GM18511 (cell line): Measurements from ENCODE around the gene CNTFR.

Experiments
- ATAC-seq: cut with Tn5 transposase; IDR thresholded peaks from one replicate; pipeline ENCODE4 v1.9.1; 2021; ENCODE audit warnings: mild to moderate bottlenecking, moderate library complexity; ENCODE audit not compliant: unreplicated experiment

The CNTFR gene

DNA sequence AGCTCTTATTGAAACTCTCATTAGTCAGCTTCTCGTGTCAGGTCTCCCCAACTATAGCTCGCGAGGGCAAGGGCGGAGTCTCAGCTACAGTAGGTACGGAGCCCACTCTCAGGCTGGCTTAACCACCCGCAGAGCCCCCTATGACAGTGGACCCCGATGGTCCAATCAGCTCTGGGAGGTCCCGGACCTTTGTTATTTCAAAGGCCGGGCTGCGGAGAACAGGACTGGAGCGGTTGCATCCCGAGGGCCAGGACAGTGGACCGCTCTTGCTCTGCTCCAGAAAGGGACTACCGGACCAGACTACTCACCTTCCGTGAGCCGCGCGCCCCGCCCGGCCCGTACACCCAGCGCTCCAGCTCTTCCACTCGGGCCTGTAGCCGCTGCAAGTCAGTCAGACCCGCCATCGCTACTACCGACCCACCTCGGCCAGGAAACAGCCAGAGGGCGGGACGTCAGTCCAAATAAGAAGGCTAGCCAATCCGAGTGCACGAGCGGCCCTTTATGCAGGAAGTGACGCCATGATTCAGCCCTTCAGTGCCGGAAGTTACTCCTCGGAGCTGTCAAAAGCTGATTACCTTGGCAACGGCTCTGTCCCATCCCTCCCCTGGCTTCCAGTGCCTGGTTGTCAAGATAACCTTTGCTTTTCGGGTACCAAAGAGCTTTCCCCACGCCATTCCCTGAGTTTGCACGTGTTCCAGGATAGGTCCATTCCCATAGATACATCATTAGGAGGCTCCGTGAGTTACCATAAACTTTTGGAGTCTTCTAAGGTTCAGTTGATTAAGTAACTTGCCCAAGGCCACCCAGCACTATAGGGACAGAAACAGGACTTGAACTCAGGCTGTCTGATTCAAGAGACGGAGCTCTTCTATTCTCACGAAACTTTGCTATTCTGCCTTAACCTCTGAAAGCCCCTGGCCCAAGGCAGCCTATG is 30.8 kb upstream of the CNTFR start, which contains the start of gene DCTN3:
Gene DCTN3, minus strand, starts transcription at position 435 of the 934 bp plus-strand sequence. Its CDS starts 31 bp downstream, at position 404.
- peak; percentile 99 for ATAC-seq

DNA sequence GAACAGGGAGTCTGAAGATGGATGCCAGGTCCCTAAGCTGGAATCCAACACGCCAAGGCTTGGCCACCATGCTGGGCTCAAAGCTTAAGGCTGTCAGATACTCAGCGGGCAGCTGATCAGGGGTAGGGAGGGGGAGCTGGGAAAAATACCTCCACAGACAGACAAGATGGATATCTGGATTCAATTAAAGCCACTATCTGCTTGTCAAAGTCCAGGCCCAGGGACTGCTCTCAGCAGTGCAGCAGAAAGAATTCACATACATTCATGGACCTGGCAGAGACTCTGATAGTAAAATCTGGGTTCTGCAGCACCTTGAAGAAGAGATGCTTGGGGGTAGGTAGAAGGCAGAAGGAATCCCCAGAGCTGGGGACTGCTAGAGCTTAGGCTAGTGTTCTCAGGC is 25.6 kb upstream of the CNTFR start:
- no peak for ATAC-seq

DNA sequence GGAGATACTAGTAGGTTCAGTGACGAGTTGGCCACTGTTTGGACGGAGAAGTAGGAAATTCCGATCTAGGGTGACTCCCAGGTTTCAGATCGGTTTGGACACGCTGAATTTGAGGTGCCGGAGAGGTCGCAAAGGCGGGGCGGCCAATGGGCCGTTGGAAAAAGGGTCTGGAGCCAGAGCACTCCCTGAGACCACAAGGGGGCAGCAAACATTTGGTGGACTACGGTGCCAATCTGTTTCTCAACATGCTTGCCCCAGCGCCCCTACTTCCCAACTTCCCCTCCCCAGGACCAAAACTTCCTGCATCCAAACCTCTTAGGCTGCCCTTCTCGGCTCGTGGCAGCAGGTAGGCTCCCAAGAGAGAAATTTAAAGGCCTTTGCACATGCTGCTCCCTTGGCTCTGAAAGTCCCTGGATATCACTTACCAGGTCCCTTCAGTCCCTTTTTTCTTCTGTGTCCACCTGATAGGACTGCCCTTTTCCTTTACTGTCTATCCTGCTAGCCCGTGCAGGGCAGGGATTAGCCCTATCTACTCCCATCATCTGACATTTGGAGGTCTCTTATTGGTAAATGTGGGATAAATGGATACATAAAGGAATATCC is 23.4 kb upstream of the CNTFR start:
- ATAC-seq: peak; percentile 53

DNA sequence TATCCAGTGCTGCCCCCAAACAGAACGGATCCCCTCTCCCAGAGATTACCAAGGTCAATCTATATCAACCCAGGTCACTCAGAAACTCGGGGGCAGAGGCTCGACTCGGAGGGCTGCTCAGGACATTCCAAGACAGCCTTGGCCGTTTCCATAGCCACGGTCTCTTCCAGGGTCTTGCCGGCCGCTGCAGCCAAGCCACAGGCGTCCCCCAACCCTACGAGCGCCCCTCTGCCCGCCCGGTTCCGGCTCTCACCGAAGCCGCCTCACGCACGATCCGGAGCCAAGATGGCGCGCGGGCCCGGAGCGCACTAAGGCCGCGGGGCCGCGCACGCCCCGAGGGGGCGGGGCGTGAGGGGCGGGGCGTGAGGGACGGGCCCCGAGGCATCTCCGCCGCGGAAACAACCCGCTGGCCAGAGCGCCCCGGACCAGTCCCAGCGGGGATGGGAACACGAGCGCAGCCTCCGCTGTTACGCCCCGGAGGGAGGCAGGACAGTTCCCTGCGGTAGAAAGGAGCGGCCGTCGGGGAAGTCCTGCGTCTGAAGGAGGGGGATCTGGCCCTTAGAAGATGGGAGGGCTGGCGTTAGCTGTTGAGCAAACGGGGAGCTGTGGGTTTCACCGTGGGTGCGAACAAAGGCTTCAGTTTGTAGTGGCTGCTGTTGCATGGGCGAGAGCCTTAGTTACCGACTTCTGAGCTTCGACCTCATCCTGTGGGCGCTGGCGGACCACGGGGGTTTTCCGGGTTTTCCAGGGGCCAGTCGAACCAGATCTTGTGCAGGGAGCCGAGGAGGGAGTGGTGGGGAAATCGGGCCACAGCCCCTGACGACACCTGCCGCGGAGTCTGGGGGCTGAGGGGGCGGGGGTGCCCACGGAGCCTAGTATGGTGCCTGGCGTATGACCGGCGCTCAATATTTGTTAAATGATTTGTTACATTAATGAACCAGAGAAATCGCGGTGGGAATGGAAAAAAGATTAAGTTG is 22.6 kb upstream of the CNTFR start, which contains the start of gene RPP25L:
Gene RPP25L, minus strand, starts transcription at position 287 of the 977 bp plus-strand sequence. CDS start 801 bp downstream, outside the sequence.
- ATAC-seq: peak; percentile 93

DNA sequence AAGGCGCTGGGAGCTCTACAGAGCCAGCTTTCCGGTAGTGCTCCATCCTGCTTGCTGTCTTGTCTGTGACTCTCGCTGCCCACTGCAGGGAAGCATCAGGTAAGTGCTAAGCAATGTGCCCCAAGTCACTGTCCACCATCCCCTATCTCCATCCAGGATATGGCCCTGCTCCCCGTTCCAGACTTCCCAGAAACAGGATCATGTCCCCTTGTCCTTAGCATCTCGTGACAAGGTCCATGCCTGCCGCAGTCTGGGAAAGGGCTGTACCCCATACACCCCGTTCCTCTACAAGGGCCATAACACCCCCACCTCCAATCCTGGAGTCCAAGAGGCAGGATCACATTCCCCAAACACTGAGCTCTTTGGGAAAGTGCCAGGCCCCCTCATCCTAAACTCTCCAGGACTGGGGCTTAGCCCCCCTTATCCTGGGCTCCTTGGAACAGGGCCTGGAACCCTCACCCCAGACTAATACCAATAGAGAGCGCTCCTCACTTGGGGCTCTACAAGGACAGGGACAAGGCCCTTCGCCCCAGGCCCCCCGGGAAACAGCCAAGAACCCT is 21.8 kb upstream of the CNTFR start:
- peak; percentile 23 for ATAC-seq

DNA sequence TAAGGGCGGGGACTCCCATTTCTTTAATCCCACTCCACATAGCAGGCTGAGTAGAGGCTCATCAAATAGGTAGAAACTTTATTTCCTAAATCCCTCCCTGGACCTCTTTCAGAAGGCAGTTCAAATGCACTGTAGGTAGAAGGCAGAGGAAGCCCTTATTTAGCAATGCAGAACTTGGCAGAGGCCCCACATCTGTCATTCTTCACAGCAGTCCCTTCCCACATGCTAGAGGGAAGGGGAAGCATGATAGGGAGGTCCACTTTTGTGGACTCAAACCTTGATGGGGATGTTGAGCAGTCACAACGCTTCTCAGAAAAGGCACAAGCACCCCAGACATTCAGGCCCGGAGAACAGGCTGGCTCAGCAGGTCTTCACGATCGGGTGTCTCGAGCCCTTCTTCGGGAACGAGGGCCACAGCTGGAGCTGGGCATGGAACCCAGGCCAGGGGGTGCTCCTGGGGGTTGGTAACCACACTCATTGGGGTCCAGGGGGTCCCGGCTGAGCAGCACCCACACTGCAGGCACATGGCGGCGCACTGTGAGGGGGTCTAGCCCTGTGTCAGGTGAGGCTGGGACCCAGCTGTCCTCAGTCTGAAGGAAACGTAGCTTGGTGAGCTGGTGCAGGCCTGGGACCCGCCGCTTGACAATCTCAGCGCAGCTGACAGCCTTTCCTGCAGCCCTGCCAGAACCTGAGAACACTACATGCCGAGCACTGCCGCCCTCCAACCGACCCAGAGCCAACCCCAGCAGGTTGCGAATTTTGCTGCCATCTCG is 21.1 kb upstream of the CNTFR start:
- ATAC-seq: no peak

DNA sequence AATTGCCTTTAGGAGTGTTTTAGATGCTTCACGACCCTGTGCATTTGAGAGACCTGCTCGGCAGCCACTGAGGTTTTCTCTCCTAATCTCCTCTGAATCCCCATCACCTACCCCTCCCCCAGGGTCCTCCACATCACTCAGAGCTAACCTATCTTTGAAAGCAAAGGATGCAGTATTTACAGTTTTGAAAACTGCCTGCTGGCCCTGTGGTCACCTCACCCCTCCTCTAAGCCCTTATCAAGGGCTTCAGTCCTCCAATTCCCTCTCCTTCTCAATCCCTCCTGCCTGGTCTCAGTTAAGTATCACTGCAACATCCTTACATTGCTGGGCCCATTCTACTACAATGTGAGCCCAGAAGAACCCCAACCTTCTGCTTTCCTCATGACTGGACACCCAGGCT is 17.8 kb upstream of the CNTFR start:
- no peak for ATAC-seq

DNA sequence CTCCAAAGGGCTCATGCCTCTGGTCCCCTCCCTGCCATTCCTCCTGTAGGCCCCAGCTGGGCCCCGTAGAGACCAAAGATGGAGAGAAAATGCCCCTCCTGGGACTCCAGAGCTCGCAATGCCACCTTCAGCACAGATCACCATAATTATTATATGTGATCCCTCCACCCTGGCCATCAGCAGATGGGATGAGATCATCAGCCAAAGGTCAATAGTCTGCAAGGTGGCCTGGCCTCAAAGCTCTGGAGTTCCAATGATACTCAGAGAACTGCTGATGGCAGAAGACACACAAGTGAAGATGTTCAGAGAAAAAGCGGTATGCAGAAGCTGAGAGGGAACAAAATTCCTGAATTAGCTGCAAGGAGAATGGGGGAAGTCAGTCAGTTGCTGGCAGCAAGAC is 17.4 kb upstream of the CNTFR start:
- ATAC-seq: no peak

DNA sequence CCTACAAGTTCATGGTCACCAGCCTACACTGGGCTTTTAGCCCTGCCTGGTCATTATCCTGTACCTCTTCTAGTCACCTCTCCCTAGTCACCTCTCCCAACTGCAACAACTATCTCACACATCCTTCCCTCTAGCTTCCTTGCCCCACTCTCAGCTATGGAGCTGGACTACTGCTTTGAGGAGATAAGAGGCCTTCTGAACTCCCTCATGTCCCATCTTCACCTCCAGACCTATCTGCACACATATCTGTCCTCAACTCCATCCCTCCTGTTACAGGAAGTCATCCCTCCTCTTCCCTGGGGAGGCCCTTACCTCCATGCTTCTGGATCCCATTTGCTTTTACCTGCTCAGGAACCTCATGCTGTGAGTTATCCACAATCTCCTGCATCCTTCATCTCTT is 16.7 kb upstream of the CNTFR start:
- no peak for ATAC-seq

DNA sequence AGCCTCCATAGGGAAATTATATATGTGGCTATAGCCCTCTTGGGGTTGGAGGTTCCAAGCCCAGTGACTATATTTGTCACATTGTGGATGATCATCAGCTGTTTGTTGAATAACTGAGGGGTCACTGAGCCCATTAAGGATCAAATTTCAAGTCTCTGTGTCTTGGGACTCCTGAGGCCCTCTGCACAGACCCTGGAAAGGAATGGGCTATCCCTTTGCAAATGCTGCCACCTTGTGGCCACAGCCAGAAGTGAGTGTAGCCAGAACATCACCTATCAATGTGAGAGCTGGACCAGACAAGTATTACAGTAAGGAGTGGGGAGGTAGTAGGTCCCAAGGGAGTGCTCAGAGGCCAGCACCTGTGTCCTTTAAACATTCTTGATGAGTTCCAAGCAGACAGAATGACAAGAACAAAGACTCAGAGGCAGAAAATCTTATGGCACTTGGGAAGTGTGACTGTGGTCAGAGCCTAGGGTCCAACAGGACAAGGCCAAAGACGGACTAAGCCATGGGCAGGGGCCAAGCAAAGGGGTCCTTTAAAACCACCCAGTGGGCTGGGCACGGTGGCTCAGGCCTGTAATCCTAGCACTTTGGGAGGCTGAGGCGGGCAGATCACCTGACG is 14.2 kb upstream of the CNTFR start:
- ATAC-seq: peak; percentile 76

DNA sequence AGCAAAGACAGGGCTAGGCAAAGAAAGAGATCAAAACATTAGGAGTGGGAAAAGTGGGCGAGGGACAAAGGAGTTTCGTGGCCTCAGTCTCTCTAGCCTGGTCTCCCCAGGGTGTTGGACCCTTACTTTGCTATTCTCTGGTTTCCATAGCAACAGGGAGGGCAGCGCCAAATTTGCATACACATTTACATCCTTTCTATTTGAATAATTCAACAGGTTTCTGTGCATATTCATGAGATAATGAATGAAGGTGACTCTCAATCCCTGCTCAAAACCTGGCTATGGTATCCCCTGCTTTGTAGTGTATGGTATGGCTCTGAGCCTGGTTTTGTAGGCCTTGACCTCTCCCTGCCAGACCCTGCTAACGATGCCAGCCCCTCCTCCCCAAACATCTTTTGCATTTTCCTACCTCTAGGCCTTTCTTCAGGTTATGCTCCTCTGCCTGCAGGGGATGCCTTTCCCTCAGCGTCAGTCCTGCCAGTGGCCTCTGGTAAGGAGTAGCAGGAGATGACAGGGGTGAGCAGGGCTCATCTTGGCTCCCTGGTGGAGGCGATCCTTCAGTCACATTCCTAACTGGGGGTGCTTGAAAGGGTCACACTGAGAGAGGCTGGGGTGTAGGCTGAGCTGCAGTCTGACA is 12.5 kb upstream of the CNTFR start:
- no peak for ATAC-seq

DNA sequence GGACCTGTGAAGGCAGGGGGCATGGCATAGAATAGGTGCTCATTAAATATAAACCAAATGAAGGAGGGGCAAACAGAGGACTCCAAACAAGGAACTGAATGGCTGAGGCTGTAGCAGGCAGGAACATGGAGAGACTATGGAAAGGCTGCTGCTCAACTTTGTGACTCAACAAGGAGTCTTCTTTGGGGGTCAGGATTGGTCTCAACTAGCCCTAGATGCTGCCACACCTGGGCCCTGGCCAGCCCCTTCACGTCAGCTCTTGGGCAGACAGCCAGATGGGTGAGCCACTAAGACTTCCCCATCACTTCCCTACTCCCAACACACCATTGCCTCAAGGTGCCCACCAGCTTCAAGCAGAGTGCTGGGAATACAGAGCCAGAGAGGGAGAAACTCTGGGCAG is 11.4 kb upstream of the CNTFR start:
- ATAC-seq: no peak

DNA sequence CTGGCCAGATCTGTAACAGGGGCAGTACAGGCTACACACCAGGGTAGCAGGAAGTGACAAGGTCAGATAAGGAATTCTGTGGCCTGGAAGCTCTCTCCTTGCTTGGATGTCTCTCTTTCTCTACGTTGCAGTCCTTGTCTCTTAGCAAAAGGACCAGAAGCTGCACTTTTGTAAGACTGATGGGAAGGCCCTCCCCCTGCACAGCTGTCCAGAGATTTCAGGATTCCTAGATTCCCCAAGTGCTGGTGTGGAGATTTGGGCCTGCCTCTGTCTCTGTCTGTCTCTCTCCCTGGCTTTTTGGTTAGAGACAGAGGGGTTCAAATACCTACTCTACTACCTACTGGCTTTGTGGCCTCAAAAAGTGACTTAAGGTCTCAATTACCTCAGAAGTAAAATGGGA is 10.0 kb upstream of the CNTFR start:
- no peak for ATAC-seq

DNA sequence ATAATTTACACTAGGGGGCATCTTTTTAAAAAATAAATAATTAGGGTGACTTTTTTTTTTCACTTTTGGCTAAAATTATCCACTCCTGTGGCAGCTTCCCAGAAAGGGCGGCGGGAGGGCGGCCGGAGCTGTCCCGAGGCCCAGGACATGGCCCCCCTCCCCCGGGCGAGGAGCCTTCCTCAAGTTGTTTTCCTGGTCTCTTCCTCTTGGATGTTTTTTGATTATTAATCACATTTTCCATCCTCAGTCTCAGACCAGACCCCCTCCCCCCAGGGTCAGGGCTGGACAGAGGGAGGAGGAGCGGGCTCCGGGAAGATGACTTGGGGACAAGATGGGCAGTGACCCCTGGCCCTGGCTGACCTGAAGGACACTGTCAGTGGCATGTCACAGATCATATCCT is 4.7 kb upstream of the CNTFR start:
- ATAC-seq: no peak

DNA sequence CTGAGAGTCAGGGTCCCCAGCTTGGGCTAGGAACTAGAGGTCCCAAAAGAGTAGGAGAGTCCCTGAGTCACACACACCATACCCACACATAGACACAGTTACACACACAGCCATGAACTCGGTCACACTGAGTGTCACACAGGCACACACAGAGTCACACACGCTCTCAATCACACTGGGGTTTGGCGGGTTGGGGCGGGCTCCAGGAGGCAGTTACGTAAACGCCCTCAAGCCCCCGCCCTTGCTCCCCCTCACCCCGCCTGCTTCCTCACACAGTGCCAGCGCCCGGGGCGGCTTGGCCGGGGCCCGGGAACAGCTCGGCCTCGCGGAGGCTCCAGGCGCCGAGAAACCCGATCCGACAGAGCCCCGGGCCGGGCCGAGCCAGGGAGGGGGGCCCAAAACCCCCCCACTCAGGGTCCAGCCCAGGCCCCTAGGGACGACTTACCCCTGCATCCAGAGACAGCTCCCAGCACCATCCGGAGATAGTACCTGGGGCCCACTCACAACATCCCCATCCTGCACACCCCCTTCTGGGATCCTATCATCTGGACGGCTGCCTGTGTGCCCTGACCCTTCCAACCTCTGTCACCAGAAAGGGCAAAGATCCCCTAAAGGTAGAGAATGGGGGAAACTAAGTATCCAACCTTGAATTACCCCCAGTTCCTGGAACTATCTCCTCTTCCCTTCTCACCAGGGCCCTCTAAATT is 3.5 kb upstream of the CNTFR start:
- ATAC-seq: no peak

DNA sequence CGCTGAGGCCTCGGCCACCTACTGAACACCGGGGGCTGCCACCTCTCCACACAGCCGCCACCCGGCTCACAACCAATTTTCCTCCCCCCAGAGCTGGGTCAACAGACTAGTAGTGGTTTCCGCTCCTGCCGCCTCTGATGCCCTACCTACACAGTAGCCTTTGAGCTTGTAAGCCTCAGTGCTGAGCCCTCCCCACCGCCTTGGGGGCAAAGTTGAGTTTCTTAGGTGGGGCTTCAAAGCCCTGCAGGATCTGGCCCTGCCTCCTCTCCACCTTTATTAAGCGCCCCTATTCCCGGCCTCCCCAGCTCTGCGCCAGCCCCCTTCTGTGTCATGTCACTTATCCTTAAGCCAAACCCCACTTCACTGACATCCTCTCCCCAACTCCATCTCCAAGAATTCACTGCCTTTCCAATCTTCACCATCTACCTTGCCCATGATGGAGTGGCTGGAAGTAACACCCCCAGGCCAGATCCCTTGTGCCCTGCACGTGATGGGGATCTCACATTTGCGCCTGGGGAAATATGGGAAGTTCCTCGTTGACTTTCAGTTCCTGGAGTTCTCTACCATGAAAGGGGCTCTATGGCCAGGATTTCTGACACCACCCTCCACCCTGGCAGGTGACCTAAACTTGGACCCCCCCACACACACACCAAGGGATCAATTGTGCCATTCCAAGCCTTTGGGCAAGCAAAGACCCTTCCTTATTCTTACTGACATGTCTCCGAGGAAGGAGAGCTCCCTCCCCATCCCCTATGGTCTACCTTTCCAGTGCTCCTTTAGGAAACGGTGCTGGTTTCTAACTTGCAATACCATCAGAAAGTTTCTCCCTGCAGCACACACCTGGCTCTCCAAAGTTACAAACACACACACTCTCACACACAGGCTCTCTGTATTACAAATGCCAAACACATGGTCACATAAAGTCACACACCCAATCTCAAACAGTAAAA is 2.7 kb upstream of the CNTFR start:
- no peak for ATAC-seq

DNA sequence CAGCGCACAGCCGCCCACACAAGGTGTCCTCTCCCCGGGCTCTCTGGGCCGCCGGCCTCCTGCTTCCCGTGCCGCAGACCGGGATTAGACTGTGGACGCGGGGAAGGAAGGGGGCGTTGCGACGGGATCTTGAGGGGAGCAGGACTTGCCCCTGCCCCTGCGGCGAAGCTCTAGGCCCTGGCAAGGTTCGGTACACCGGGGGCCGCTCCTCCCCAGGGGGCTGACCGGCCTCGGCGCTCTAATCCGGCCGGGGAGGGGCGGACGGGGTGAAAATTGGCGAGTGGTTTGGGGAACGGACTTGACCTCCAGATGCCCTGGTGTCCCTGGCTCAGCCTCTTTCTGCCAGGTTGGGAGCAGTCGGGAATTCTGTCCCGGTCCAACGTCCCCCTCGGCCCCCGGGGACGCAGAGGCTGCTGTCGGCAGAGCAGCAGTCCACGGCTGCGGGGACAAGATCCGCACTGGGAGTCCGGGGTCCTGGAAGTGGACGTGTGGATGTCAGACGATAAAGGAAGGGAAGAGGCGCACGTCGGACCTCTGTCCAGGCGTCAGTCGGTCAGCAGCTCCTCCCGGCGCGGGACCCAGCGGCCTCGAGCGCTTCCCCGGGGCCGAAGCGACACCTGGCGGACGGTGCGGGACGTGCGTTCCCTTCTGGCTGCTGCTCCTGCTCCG is 1.9 kb upstream of the CNTFR start:
- peak; percentile 75 for ATAC-seq
